ENCODE data around the gene B3GALT2.

DNA sequence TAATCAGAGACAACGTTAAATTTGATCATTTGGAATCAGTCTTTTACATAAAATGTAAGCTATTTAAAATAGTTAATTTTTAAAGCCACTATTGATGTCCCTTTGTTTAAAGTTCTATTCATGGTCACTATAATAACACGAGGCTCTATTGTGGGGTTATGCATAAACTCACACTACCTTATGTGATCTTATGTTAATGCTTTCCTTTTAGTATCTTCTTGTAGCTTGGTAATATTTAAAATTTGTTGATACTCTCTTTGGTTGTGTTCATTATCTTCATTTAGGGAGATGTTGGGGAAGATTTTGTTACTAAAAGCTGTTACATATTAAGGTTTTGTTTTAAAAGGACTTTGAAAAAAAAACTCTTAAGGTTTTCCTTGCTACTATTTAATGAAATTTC is 1.2 kb downstream of the B3GALT2 start:
- TF ChIP-seq, protein P1, sequence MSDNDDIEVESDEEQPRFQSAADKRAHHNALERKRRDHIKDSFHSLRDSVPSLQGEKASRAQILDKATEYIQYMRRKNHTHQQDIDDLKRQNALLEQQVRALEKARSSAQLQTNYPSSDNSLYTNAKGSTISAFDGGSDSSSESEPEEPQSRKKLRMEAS (IDR thresholded peaks at IDR 0.05; ENCODE audit: low read depth, low read length) = no peak
- TF ChIP-seq, protein P2, sequence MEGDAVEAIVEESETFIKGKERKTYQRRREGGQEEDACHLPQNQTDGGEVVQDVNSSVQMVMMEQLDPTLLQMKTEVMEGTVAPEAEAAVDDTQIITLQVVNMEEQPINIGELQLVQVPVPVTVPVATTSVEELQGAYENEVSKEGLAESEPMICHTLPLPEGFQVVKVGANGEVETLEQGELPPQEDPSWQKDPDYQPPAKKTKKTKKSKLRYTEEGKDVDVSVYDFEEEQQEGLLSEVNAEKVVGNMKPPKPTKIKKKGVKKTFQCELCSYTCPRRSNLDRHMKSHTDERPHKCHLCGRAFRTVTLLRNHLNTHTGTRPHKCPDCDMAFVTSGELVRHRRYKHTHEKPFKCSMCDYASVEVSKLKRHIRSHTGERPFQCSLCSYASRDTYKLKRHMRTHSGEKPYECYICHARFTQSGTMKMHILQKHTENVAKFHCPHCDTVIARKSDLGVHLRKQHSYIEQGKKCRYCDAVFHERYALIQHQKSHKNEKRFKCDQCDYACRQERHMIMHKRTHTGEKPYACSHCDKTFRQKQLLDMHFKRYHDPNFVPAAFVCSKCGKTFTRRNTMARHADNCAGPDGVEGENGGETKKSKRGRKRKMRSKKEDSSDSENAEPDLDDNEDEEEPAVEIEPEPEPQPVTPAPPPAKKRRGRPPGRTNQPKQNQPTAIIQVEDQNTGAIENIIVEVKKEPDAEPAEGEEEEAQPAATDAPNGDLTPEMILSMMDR (IDR thresholded peaks at IDR 0.05; ENCODE audit: low read depth, low read length) = no peak
- no peak for TF ChIP-seq POLR2A (IDR thresholded peaks at IDR 0.05; ENCODE audit: extremely low read depth, insufficient read length)
- TF ChIP-seq MYC (IDR thresholded peaks at IDR 0.05; ENCODE audit: low read depth, low read length) = no peak
